Esophagus muscularis mucosa (tissue), 4 donors: ENCODE measurements around the gene TMA16. TPM values are rescaled to one million over a fixed set of nuclear protein-coding genes. Genes with fewer than 3 reads are reported as not detected.

Source experiments
- DNase-seq: peaks from one replicate; pipeline ENCODE4 v3.0.0-alpha.2; 2017; ENCODE audit errors: extremely low spot score
- H3K27ac ChIP-seq, 4 donors: fragments of 200-600 bp; sonication (generic); replicated peaks in 1 of 4; 1 replicate in 3 of 4; 2 replicates in 1 of 4; pipeline ENCODE4 v1.5.1; 2016 to 2019; ENCODE audit warnings: mild to moderate bottlenecking in 1 of 4
- H3K27me3 ChIP-seq, 4 donors: fragments of 200-600 bp; sonication (generic); one replicate each; pipeline versions ENCODE4 v1.5.1 to v1.6.0; 2016 to 2019
- H3K36me3 ChIP-seq, 4 donors: fragments of 200-600 bp; sonication (generic); one replicate each; pipeline ENCODE4 v1.5.1; 2016 to 2019
- H3K4me1 ChIP-seq, 4 donors: fragments of 200-600 bp; sonication (generic); one replicate each; pipeline ENCODE4 v1.5.1; 2016 to 2019
- H3K4me3 ChIP-seq, 4 donors: fragments of 200-600 bp; sonication (generic); 1 replicate in 2 of 4; 2 replicates in 2 of 4; pipeline ENCODE4 v1.5.1; 2016 to 2019; ENCODE audit warnings: mild to moderate bottlenecking in 4 of 4, moderate library complexity in 1 of 4
- H3K9me3 ChIP-seq, 4 donors: fragments of 200-600 bp; sonication (generic); 1 replicate in 3 of 4; 2 replicates in 1 of 4; pipeline ENCODE4 v1.5.1; 2016 to 2019
- EP300 ChIP-seq: sonication (generic); formaldehyde crosslinking; IDR thresholded peaks from one replicate; pipeline ENCODE4 v1.6.1; 2017; ENCODE audit warnings: antibody characterized with exemption
- POLR2A ChIP-seq: fragments of 450-650 bp; IDR thresholded peaks from one replicate; pipeline ENCODE4 v1.6.1; 2017; ENCODE audit warnings: antibody characterized with exemption, moderate library complexity, mild to moderate bottlenecking, low read depth
- POLR2AphosphoS5 ChIP-seq, 2 donors: sonication (generic); formaldehyde crosslinking; IDR thresholded peaks; one replicate each; pipeline ENCODE4 v1.6.1; 2017; ENCODE audit warnings: antibody characterized with exemption in 2 of 2
- WGBS: methylation state at CpG from one replicate; pipeline ENCODE4 v1.1.5; 2018; 5-methylcytosine and 5-hydroxymethylcytosine counted together
- intact Hi-C: fragments of 100-400 bp; cut with DNase I; formaldehyde crosslinking; loops from one replicate; pipeline ENCODE4 v1.15.1; 2023
- total RNA-seq, 4 donors: library from RNA; depleted of rRNA; stranded (reverse); fragments of >200 nt; gene quantifications; one replicate each; pipeline versions ENCODE4 v1.1.0 to v1.2.1, GENCODE V29; 2016
- TF ChIP-seq, protein P1 (sequence below), 3 experiments: fragments of 200-600 bp in 2 of 3; fragments of 450-650 bp in 1 of 3; sonication (generic) in 2 of 3; IDR thresholded peaks; one replicate each; pipeline ENCODE4 v1.5.1; 2017 to 2019; ENCODE audit warnings: antibody characterized with exemption in 3 of 3, mild to moderate bottlenecking in 2 of 3, moderate library complexity in 1 of 3

TMA16 gene
- total RNA-seq, 4 donors from 2014 or later = 11.2 to 21.9 (median 16.6) TPM

DNA sequence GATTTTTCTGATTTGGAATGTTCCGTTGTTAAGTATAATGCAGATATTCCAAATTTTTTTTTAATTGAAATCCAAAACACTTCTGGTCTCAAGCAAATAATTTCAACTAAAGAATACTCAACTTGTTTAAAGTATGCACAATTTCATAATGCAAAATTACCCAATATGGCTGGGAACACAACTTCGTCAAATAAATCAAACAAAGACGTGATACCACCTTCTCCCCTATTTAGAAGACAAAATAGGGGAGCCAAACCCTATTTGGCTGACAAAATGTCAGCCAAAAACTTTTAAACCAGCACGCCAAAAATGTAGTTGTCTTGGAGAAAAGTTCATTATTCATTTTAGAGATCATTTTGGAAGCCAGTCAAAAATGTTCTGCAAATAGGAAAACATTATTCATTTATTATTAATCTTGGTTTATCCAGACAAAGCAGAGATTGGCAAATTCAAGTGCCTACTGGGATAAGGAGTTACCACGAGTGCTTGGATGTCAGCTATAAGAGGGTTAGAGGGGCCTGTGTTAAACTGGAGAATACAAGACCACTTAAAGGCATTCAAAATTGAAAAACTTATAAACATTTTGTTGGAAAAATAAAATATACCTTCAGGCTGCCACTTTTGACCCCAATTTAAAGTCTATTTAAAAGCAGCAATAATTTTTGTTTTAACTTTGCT, 17.6 kb upstream of the TMA16 start:
- H3K4me1 ChIP-seq = no peaks in the 10 kb centered on the region
- H3K27ac ChIP-seq = no peak overlapping the region
- WGBS = 51% methylated on average over 5 of the region's 5 CpGs
- no peak overlapping the region for H3K4me3 ChIP-seq
- intact Hi-C loops = no loop called here
- H3K27me3 ChIP-seq = no peaks in the 10 kb centered on the region
- no peaks in the 10 kb centered on the region for H3K9me3 ChIP-seq
- no peak for DNase-seq
- no peak for TF ChIP-seq EP300
- TF ChIP-seq, protein P1, sequence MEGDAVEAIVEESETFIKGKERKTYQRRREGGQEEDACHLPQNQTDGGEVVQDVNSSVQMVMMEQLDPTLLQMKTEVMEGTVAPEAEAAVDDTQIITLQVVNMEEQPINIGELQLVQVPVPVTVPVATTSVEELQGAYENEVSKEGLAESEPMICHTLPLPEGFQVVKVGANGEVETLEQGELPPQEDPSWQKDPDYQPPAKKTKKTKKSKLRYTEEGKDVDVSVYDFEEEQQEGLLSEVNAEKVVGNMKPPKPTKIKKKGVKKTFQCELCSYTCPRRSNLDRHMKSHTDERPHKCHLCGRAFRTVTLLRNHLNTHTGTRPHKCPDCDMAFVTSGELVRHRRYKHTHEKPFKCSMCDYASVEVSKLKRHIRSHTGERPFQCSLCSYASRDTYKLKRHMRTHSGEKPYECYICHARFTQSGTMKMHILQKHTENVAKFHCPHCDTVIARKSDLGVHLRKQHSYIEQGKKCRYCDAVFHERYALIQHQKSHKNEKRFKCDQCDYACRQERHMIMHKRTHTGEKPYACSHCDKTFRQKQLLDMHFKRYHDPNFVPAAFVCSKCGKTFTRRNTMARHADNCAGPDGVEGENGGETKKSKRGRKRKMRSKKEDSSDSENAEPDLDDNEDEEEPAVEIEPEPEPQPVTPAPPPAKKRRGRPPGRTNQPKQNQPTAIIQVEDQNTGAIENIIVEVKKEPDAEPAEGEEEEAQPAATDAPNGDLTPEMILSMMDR (IDR thresholded peaks at IDR 0.05) = no peak
- H3K36me3 ChIP-seq = no peaks in the 10 kb centered on the region

DNA sequence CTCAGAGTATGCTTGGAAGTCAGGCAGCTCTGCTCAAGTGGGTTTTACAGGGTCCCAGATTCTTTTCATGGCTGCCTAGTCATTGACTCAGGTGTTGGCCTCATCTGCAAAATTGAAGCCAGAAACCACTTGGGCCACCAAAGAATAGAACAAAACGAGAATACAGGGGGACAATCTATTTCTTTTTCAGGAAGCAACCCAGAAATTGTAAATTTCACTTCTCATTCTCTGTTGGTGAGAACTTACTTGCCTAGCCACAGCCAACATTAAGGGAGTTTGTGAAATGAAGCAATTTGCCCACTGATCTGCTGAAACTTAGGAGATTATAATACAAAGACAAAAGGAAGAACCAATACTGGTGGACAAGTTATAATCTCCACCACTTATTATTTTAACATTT, 12.3 kb upstream of the TMA16 start:
- H3K36me3 ChIP-seq = no peaks in the 10 kb centered on the region
- DNase-seq = no peak
- no peak for TF ChIP-seq POLR2A
- no peak for TF ChIP-seq POLR2AphosphoS5 (IDR thresholded peaks at IDR 0.05)
- TF ChIP-seq, protein P1 (IDR thresholded peaks at IDR 0.05) = no peak
- no peak for TF ChIP-seq EP300
- no peaks in the 10 kb centered on the region for H3K9me3 ChIP-seq
- 45% methylated on average over 1 of the region's 1 CpG for WGBS
- H3K4me1 ChIP-seq = no peaks in the 10 kb centered on the region
- no peak overlapping the region for H3K27ac ChIP-seq
- peaks cover 0 to 9% (median 0%) of the 10 kb centered on the region in 4 donors for H3K27me3 ChIP-seq
- intact Hi-C loops = no loop called here
- no peak overlapping the region for H3K4me3 ChIP-seq

DNA sequence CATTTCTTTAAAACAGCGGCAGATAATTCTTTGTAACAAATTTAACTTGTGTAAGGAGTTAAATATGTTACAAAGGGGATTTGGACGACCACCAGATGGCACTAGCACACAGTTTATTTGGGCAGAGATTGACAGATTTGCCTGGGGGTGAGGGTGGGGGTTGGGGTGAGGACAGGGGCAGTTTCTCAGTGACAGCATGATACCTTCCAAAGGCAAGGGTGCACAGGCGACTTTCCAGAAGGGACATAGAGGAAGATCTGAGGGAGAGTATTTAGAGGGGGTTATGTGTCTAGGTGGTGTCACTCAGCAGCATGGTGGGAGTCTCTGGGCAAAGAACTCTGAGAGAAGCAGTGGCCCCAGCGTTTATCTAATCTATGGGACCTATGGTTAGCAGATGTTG, 9.6 kb upstream of the TMA16 start:
- TF ChIP-seq, protein P1 (IDR thresholded peaks at IDR 0.05) = peak; percentile 38 to 59 (median 46)
- TF ChIP-seq POLR2AphosphoS5 (IDR thresholded peaks at IDR 0.05) = no peak
- Histone ChIP-seq H3K36me3 (no peaks in the 10 kb centered on the region), H3K9me3 (no peaks in the 10 kb centered on the region), H3K27me3 (peaks cover 0 to 11% (median 0%) of the 10 kb centered on the region in 4 donors), H3K27ac (no peak overlapping the region), H3K4me3 (no peak overlapping the region), H3K4me1 (no peaks in the 10 kb centered on the region)
- intact Hi-C loops = loop anchor here (5.0 kb wide), 1 partner anchor 57 kb away; no protein-coding TSS in a partner anchor
- no peak for DNase-seq
- WGBS = 12% methylated on average over 4 of the region's 4 CpGs

DNA sequence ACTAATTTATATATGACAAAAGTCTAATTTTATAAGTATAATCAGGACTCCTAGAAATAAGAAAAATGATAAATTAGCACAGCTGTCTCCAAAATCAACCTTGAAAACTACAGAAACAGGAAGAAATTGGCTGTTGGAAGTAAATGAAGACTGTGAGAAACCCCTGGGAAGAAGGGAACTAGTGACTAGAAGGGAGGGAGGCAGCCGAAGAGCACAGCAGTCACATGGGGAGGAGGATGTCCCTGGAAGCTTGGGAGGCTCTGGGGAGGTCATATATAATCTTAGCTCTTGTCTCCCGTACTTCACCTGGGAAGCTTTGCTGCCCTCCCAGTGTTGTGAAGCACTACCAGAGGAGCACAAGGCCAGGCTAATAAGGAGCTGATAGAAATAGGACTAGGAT, 8.9 kb upstream of the TMA16 start:
- H3K36me3 ChIP-seq = no peaks in the 10 kb centered on the region
- intact Hi-C loops = loop anchor here (5.0 kb wide), 1 partner anchor 57 kb away; no protein-coding TSS in a partner anchor
- WGBS = 67% methylated on average over 2 of the region's 2 CpGs
- H3K27me3 ChIP-seq = peaks cover 0 to 11% (median 0%) of the 10 kb centered on the region in 4 donors
- H3K27ac ChIP-seq = no peak overlapping the region
- TF ChIP-seq POLR2A (no peak), EP300 (no peak), POLR2AphosphoS5 (IDR thresholded peaks at IDR 0.05) (no peak)
- TF ChIP-seq, protein P1 (IDR thresholded peaks at IDR 0.05) = no peak
- no peaks in the 10 kb centered on the region for H3K4me1 ChIP-seq
- no peak overlapping the region for H3K4me3 ChIP-seq
- no peaks in the 10 kb centered on the region for H3K9me3 ChIP-seq
- DNase-seq = no peak

DNA sequence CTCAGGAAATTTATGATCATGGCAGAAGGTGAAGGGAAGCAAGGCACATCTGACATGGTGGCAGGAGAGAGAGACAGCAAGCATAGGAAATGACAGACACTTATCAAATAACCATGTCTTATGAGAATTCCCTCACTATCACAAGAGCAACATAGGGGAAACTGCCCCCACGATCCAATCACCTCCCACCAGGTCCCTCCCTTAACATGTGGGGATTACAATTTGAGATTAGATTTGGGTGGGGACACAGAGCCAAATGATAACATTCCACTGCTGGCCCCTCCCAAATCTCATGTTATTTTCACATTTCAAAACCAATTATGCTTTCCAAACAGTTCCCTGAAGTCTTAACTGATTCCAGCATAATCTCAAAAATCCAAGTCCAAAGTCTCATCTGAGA, 8.2 kb upstream of the TMA16 start:
- Histone ChIP-seq H3K4me3 (no peak overlapping the region), H3K36me3 (no peaks in the 10 kb centered on the region), H3K9me3 (no peaks in the 10 kb centered on the region), H3K27ac (no peak overlapping the region), H3K4me1 (no peaks in the 10 kb centered on the region), H3K27me3 (peaks cover 0 to 11% (median 0%) of the 10 kb centered on the region in 4 donors)
- TF ChIP-seq EP300 = no peak
- TF ChIP-seq POLR2A = no peak
- TF ChIP-seq, protein P1 (IDR thresholded peaks at IDR 0.05) = no peak
- TF ChIP-seq POLR2AphosphoS5 (IDR thresholded peaks at IDR 0.05) = no peak
- 91% methylated on average over 1 of the region's 1 CpG for WGBS
- intact Hi-C loops = loop anchor here (5.0 kb wide), 1 partner anchor 56 kb away; no protein-coding TSS in a partner anchor
- no peak for DNase-seq
